CD8-positive, alpha-beta memory T cell (primary cell): ENCODE data around the gene BMF. TPM values are rescaled to one million over a fixed set of nuclear protein-coding genes. Genes with fewer than 3 reads are reported as not detected.

ENCODE experiments used
- CTCF ChIA-PET: fragments of 350-600 bp; sonication (Branson Sonifier 250); formaldehyde crosslinking; loops from one replicate; lab custom pipeline; 2021; ENCODE audit warnings: antibody characterized with exemption; lab: Charles Lee
- POLR2A ChIA-PET: fragments of 350-600 bp; sonication (Branson Sonifier 250); formaldehyde crosslinking; loops from one replicate; lab custom pipeline; 2021; ENCODE audit warnings: antibody characterized with exemption; lab: Charles Lee
- DNase-seq, 5 donors: peaks; one replicate each; pipeline versions ENCODE4 v3.0.0 to v3.0.0-alpha.2; 2020 to 2022; ENCODE audit warnings: mixed read lengths in 1 of 5
- H3K27ac ChIP-seq: one replicate; pipeline ENCODE4 v1.7.0; 2013; ENCODE audit warnings: low read depth, mild to moderate bottlenecking, low read length, moderate library complexity
- H3K27me3 ChIP-seq: 2 replicates; pipeline ENCODE4 v1.7.0; 2013; ENCODE audit warnings: low read length, mild to moderate bottlenecking; ENCODE audit not compliant: insufficient read depth, poor library complexity, severe bottlenecking
- H3K36me3 ChIP-seq: 2 replicates; pipeline ENCODE4 v1.7.0; 2013; ENCODE audit warnings: mild to moderate bottlenecking, low read length, moderate library complexity; ENCODE audit not compliant: insufficient read depth
- H3K4me1 ChIP-seq: 2 replicates; pipeline ENCODE4 v1.7.0; 2013; ENCODE audit warnings: mild to moderate bottlenecking, low read length, moderate library complexity; ENCODE audit not compliant: insufficient read depth
- H3K4me3 ChIP-seq: 2 replicates; pipeline ENCODE4 v1.7.0; 2013; ENCODE audit warnings: mild to moderate bottlenecking, low read length
- H3K9me3 ChIP-seq: 2 replicates; pipeline ENCODE4 v1.7.0; 2013; ENCODE audit warnings: mild to moderate bottlenecking, low read length
- H3K27ac Mint-ChIP-seq, 8 donors: one replicate each; pipeline ENCODE4 v1.8.0; 2020 to 2021; ENCODE audit warnings: mixed read lengths in 8 of 8, mild to moderate bottlenecking in 6 of 8, inconsistent platforms in 3 of 8, moderate library complexity in 3 of 8
- H3K27me3 Mint-ChIP-seq, 2 donors: one replicate each; pipeline ENCODE4 v1.8.0; 2020 to 2021; ENCODE audit warnings: mixed read lengths in 2 of 2, mild to moderate bottlenecking in 1 of 2, moderate library complexity in 1 of 2
- H3K36me3 Mint-ChIP-seq, 3 donors: one replicate each; pipeline ENCODE4 v1.8.0; 2020 to 2021; ENCODE audit warnings: mixed read lengths in 3 of 3, inconsistent platforms in 1 of 3, mild to moderate bottlenecking in 1 of 3
- H3K4me1 Mint-ChIP-seq, 3 donors: one replicate each; pipeline ENCODE4 v1.8.0; 2020 to 2021; ENCODE audit warnings: mixed read lengths in 3 of 3, inconsistent platforms in 1 of 3, mild to moderate bottlenecking in 1 of 3
- H3K4me3 Mint-ChIP-seq, 7 donors: one replicate each; pipeline ENCODE4 v1.8.0; 2020 to 2021; ENCODE audit warnings: mixed read lengths in 7 of 7, mild to moderate bottlenecking in 6 of 7, moderate library complexity in 4 of 7, inconsistent platforms in 2 of 7
- H3K9me3 Mint-ChIP-seq, 5 donors: one replicate each; pipeline ENCODE4 v1.8.0; 2020 to 2022; ENCODE audit warnings: mixed read lengths in 5 of 5, mild to moderate bottlenecking in 3 of 5, moderate library complexity in 2 of 5, inconsistent platforms in 1 of 5
- polyA plus RNA-seq: library from polyadenylated mRNA; unstranded; fragments of 300-500 nt; fragmentation: Illumina TruSeq; gene quantifications from one replicate; pipeline ENCODE4 v1.2.3, GENCODE V29; 2021
- total RNA-seq, 2 experiments: library from RNA; stranded (reverse); gene quantifications; one replicate each; pipeline ENCODE4 v1.2.3, GENCODE V29; 2021

The BMF gene
- total and polyA plus RNA-seq, 3 experiments from 2014 or later, result 2.3 to 16.8 (median 15.3) TPM

- Mint-ChIP-seq H3K4me1 (peaks cover 46 to 60% (median 55%) of the 10 kb centered on the region in 3 donors), H3K4me3 (peak overlapping the region in 1 of 7 donors; percentile 13), H3K9me3 (no peaks in the 10 kb centered on the region), H3K27me3 (peaks cover 0 to 2% of the 10 kb centered on the region in 2 donors), H3K36me3 (peaks cover 0 to 17% (median 2%) of the 10 kb centered on the region in 3 donors), H3K27ac (peak overlapping the region in 1 of 8 donors; percentile 88)
- Histone ChIP-seq H3K27me3 (no peaks in the 10 kb centered on the region), H3K27ac (no peak overlapping the region), H3K4me3 (no peak overlapping the region), H3K36me3 (no peaks in the 10 kb centered on the region), H3K4me1 (peaks cover 44% of the 10 kb centered on the region), H3K9me3 (no peaks in the 10 kb centered on the region)
- CTCF ChIA-PET, result interaction anchor here (0.9 to 7.9 kb wide), 4 partner anchors 60 to 236 kb away, joined by 3 to 140 read pairs (median 51); no protein-coding TSS in a partner anchor
- POLR2A ChIA-PET, result no interaction called here
- DNase-seq, result no peak
Observed at GRCh38 chr15:40042791-40043320, 65.8 kb downstream of the BMF start.

GRCh38 chr15:40040770-40041169, 67.9 kb downstream of the BMF start:
- H3K9me3 Mint-ChIP-seq, result no peaks in the 10 kb centered on the region
- peaks cover 48 to 62% (median 59%) of the 10 kb centered on the region in 3 donors for H3K4me1 Mint-ChIP-seq
- no peaks in the 10 kb centered on the region for H3K27me3 ChIP-seq
- no peak overlapping the region for H3K27ac ChIP-seq
- peaks cover 10% of the 10 kb centered on the region for H3K36me3 ChIP-seq
- H3K4me3 ChIP-seq, result no peak overlapping the region
- H3K9me3 ChIP-seq, result no peaks in the 10 kb centered on the region
- no peak for DNase-seq
- ChIA-PET CTCF (interaction anchor here (1.2 to 9.1 kb wide), 3 partner anchors 65 to 233 kb away, joined by 3 to 54 read pairs (median 36); partner anchors contain the start of gene BMF), POLR2A (interaction anchor here (0.6 kb wide), 1 partner anchor 253 kb away, joined by 3 read pairs; no protein-coding TSS in a partner anchor)
- H3K27me3 Mint-ChIP-seq, result peaks cover 0 to 2% of the 10 kb centered on the region in 2 donors
- peaks cover 33% of the 10 kb centered on the region for H3K4me1 ChIP-seq
- peak overlapping the region in 6 of 8 donors; percentile 43 to 100 (median 76) for H3K27ac Mint-ChIP-seq
- peaks cover 0 to 35% (median 12%) of the 10 kb centered on the region in 3 donors for H3K36me3 Mint-ChIP-seq
- H3K4me3 Mint-ChIP-seq, result peak overlapping the region in 6 of 7 donors; percentile 47 to 78 (median 66)

- Histone ChIP-seq H3K36me3 (peaks cover 13% of the 10 kb centered on the region), H3K27me3 (no peaks in the 10 kb centered on the region), H3K4me1 (peaks cover 28% of the 10 kb centered on the region), H3K9me3 (no peaks in the 10 kb centered on the region), H3K4me3 (peak overlapping the region; percentile 31), H3K27ac (no peak overlapping the region)
- Mint-ChIP-seq H3K4me1 (peaks cover 43 to 60% (median 56%) of the 10 kb centered on the region in 3 donors), H3K27me3 (peaks cover 0 to 2% of the 10 kb centered on the region in 2 donors), H3K9me3 (no peaks in the 10 kb centered on the region), H3K27ac (peak overlapping the region; percentile 15 to 100 (median 84)), H3K4me3 (peak overlapping the region; percentile 47 to 84 (median 68)), H3K36me3 (peaks cover 0 to 39% (median 12%) of the 10 kb centered on the region in 3 donors)
- POLR2A ChIA-PET, result interaction anchor here (0.6 to 1.5 kb wide), 2 partner anchors 8 to 253 kb away, joined by 3 to 7 read pairs; no protein-coding TSS in a partner anchor
- CTCF ChIA-PET, result interaction anchor here (0.9 to 9.1 kb wide), 4 partner anchors 65 to 233 kb away, joined by 3 to 54 read pairs (median 20); partner anchors contain the start of gene BMF
- no peak for DNase-seq
Observed at GRCh38 chr15:40040293-40040635, 68.4 kb downstream of the BMF start.

GRCh38 chr15:40038638-40039543, 69.8 kb downstream of the BMF start, which contains the start of gene SRP14:
Gene SRP14 (minus strand): TSS chr15:40039181. CDS start chr15:40039116, 65 bp downstream.
- Histone ChIP-seq H3K36me3 (peaks cover 26% of the 10 kb centered on the region), H3K4me3 (peak within 1 kb of the TSS; percentile 82), H3K27me3 (no peaks in the 10 kb centered on the region), H3K27ac (peak within 1 kb of the TSS; percentile 81), H3K9me3 (no peaks in the 10 kb centered on the region), H3K4me1 (peaks cover 20% of the 10 kb centered on the region)
- H3K4me1 Mint-ChIP-seq, result peaks cover 41 to 62% (median 60%) of the 10 kb centered on the region in 3 donors
- CTCF ChIA-PET, result interaction anchor here (0.7 to 9.1 kb wide), 8 partner anchors 10 to 240 kb away, joined by 3 to 54 read pairs (median 4); no protein-coding TSS in a partner anchor
- peaks cover 0 to 2% of the 10 kb centered on the region in 2 donors for H3K27me3 Mint-ChIP-seq
- H3K27ac Mint-ChIP-seq, result peak within 1 kb of the TSS; percentile 92 to 100 (median 98)
- peak; percentile 89 to 95 (median 90) for DNase-seq
- POLR2A ChIA-PET, result interaction anchor here (0.7 to 1.5 kb wide), 3 partner anchors 9 to 70 kb away, joined by 3 to 7 read pairs (median 3); no protein-coding TSS in a partner anchor
- H3K9me3 Mint-ChIP-seq, result no peaks in the 10 kb centered on the region
- H3K4me3 Mint-ChIP-seq, result peak within 1 kb of the TSS; percentile 98 to 100 (median 99)
- peaks cover 5 to 51% (median 16%) of the 10 kb centered on the region in 3 donors for H3K36me3 Mint-ChIP-seq

- POLR2A ChIA-PET, result interaction anchor here (1.1 kb wide), 1 partner anchor 10 kb away, joined by 3 read pairs; no protein-coding TSS in a partner anchor
- DNase-seq, result no peak
- H3K4me1 Mint-ChIP-seq, result peaks cover 41 to 62% (median 60%) of the 10 kb centered on the region in 3 donors
Observed at GRCh38 chr15:40038275-40038637, 70.4 kb downstream of the BMF start.

More at GRCh38 chr15:40038275-40038637, 70.4 kb downstream of the BMF start:
- H3K27ac Mint-ChIP-seq, result peak overlapping the region; percentile 92 to 100 (median 98)
- CTCF ChIA-PET, result interaction anchor here (1.0 to 9.1 kb wide), 5 partner anchors 10 to 241 kb away, joined by 3 to 54 read pairs (median 5); partner anchors contain the start of gene BMF
- peak overlapping the region; percentile 82 for H3K4me3 ChIP-seq
- no peaks in the 10 kb centered on the region for H3K9me3 ChIP-seq
- no peaks in the 10 kb centered on the region for H3K27me3 ChIP-seq
- peak overlapping the region; percentile 98 to 100 (median 99) for H3K4me3 Mint-ChIP-seq
- peaks cover 20% of the 10 kb centered on the region for H3K4me1 ChIP-seq
- H3K36me3 ChIP-seq, result peaks cover 26% of the 10 kb centered on the region
- peak overlapping the region; percentile 81 for H3K27ac ChIP-seq
- H3K9me3 Mint-ChIP-seq, result no peaks in the 10 kb centered on the region
- peaks cover 0 to 2% of the 10 kb centered on the region in 2 donors for H3K27me3 Mint-ChIP-seq
- H3K36me3 Mint-ChIP-seq, result peaks cover 5 to 55% (median 16%) of the 10 kb centered on the region in 3 donors

Other genes starting within 250 kb of the BMF start
- gene GPR176, start 188.6 kb downstream of the BMF start, total RNA-seq, result under 1 TPM in 1 of 2 experiments, not detected in 1; 0.20 TPM
- not detected for gene GPR176, start 188.6 kb downstream of the BMF start, polyA plus RNA-seq
- 10 to 100 TPM; 23.9 to 24.3 TPM for gene EIF2AK4, start 174.8 kb downstream of the BMF start, total RNA-seq
- gene EIF2AK4, start 174.8 kb downstream of the BMF start, polyA plus RNA-seq, result 17.0 TPM
- 100 to 1,000 TPM; 202 to 203 TPM for gene SRP14, start 69.7 kb downstream of the BMF start, total RNA-seq
- gene SRP14, start 69.7 kb downstream of the BMF start, polyA plus RNA-seq, result 835 TPM
- 10 to 100 TPM; 44.4 to 50.3 TPM for gene BUB1B, start 52.2 kb upstream of the BMF start, total RNA-seq
- gene BUB1B, start 52.2 kb upstream of the BMF start, polyA plus RNA-seq, result 0.26 TPM
- 1 to 10 TPM; 1.7 to 1.9 TPM for gene PAK6, start 130.2 kb upstream of the BMF start, total RNA-seq
- 2.8 TPM for gene PAK6, start 130.2 kb upstream of the BMF start, polyA plus RNA-seq
- gene ANKRD63, start 174.2 kb upstream of the BMF start, total RNA-seq, result not detected
- not detected for gene ANKRD63, start 174.2 kb upstream of the BMF start, polyA plus RNA-seq
- gene PLCB2, start 199.1 kb upstream of the BMF start, total RNA-seq, result 10 to 100 TPM; 57.3 to 57.7 TPM
- gene PLCB2, start 199.1 kb upstream of the BMF start, polyA plus RNA-seq, result 34.8 TPM
- 10 to 100 TPM; 13.5 to 15.3 TPM for gene INAFM2, start 214.8 kb upstream of the BMF start, total RNA-seq
- 2.7 TPM for gene INAFM2, start 214.8 kb upstream of the BMF start, polyA plus RNA-seq
- under 1 TPM; 0.39 to 0.47 TPM for gene CCDC9B, start 232.1 kb upstream of the BMF start, total RNA-seq
- 0.08 TPM for gene CCDC9B, start 232.1 kb upstream of the BMF start, polyA plus RNA-seq
- gene PHGR1, start 242.2 kb upstream of the BMF start, total RNA-seq, result not detected
- not detected for gene PHGR1, start 242.2 kb upstream of the BMF start, polyA plus RNA-seq
- gene DISP2, start 249.3 kb upstream of the BMF start, total RNA-seq, result 1 to 10 TPM in 1 of 2 experiments, under 1 TPM in 1; 0.18 to 1.1 TPM
- gene DISP2, start 249.3 kb upstream of the BMF start, polyA plus RNA-seq, result 1.1 TPM